MG63 (cell line): ENCODE measurements around the gene LYSET. TPM values are rescaled to one million over a fixed set of nuclear protein-coding genes. Genes with fewer than 3 reads are reported as not detected.
"Not testable (repeated sequence)": the region's sequence is repeated elsewhere in the genome, so short reads cannot be mapped to it uniquely, and the experiment has no call there.

Experiments
- DNase-seq: peaks from one replicate; pipeline ENCODE4 v3.0.0-alpha.2; 2020
- H3K27me3 ChIP-seq: fragments of 250-450 bp; sonication (Bioruptor Pico); 2 replicates; pipeline ENCODE4 v1.5.1; 2020; ENCODE audit warnings: mild to moderate bottlenecking, moderate library complexity
- H3K36me3 ChIP-seq: fragments of 250-450 bp; sonication (Bioruptor Pico); 2 replicates; pipeline ENCODE4 v1.5.1; 2020; ENCODE audit warnings: mild to moderate bottlenecking, moderate library complexity
- H3K4me3 ChIP-seq: fragments of 250-450 bp; sonication (Bioruptor Pico); 2 replicates; pipeline ENCODE4 v1.5.1; 2020; ENCODE audit warnings: mild to moderate bottlenecking, moderate library complexity
- H3K9me3 ChIP-seq: fragments of 250-450 bp; sonication (Bioruptor Pico); 2 replicates; pipeline ENCODE4 v1.5.1; 2020; ENCODE audit warnings: mild to moderate bottlenecking, moderate library complexity
- total RNA-seq: library from RNA; depleted of rRNA; stranded (reverse); fragments of >200 nt; shearing (Covaris generic); gene quantifications from 2 replicates; pipeline ENCODE4 v1.2.3, GENCODE V29; 2014; ENCODE audit warnings: low replicate concordance; rRNA removed

The LYSET gene
- 4.4 and 7.0 TPM in 2 replicates for total RNA-seq

- no peaks in the 10 kb centered on the region for H3K27me3 ChIP-seq
- DNase-seq: peak; percentile 82
- H3K9me3 ChIP-seq: no peaks in the 10 kb centered on the region
- H3K4me3 ChIP-seq: peak within 1 kb of the TSS; percentile 88
- peaks cover 8% of the 10 kb centered on the region for H3K36me3 ChIP-seq
Observed at GRCh38 chr14:93184391-93185348, at the start of gene LYSET, which contains the start of gene MOAP1. Gene LYSET, plus strand, starts transcription at chr14:93185317. Its CDS starts 89 bp downstream, at chr14:93185406. Gene MOAP1, minus strand, starts transcription at chr14:93184897. Its CDS starts 655 bp downstream, at chr14:93184242.

- no peaks in the 10 kb centered on the region for H3K9me3 ChIP-seq
- H3K36me3 ChIP-seq: no peaks in the 10 kb centered on the region
- no peaks in the 10 kb centered on the region for H3K27me3 ChIP-seq
- H3K4me3 ChIP-seq: no peak overlapping the region
- peak; percentile 58 for DNase-seq
Observed at GRCh38 chr14:93135399-93135798, 49.7 kb upstream of the LYSET start.

- Histone ChIP-seq H3K27me3 (no peaks in the 10 kb centered on the region), H3K36me3 (no peaks in the 10 kb centered on the region), H3K4me3 (no peak overlapping the region), H3K9me3 (no peaks in the 10 kb centered on the region)
- no peak for DNase-seq
Observed at GRCh38 chr14:93136009-93136408, 49.1 kb upstream of the LYSET start.

- not testable (repeated sequence) for H3K36me3 ChIP-seq, DNase-seq, H3K9me3 ChIP-seq, H3K27me3 ChIP-seq, H3K4me3 ChIP-seq
Observed at GRCh38 chr14:93136508-93136907, 48.6 kb upstream of the LYSET start.

GRCh38 chr14:93137864-93138263, 47.3 kb upstream of the LYSET start:
- no peak for DNase-seq

GRCh38 chr14:93142854-93143652, 42.1 kb upstream of the LYSET start:
- H3K36me3 ChIP-seq: no peaks in the 10 kb centered on the region
- H3K4me3 ChIP-seq: no peak overlapping the region
- H3K27me3 ChIP-seq: no peaks in the 10 kb centered on the region
- no peaks in the 10 kb centered on the region for H3K9me3 ChIP-seq
- DNase-seq: no peak

More at GRCh38 chr14:93137864-93138263, 47.3 kb upstream of the LYSET start:
- H3K36me3 ChIP-seq: no peaks in the 10 kb centered on the region
- H3K27me3 ChIP-seq: no peaks in the 10 kb centered on the region
- no peak overlapping the region for H3K4me3 ChIP-seq
- H3K9me3 ChIP-seq: no peaks in the 10 kb centered on the region

- no peaks in the 10 kb centered on the region for H3K27me3 ChIP-seq
- no peak overlapping the region for H3K4me3 ChIP-seq
- no peaks in the 10 kb centered on the region for H3K9me3 ChIP-seq
- DNase-seq: no peak
- H3K36me3 ChIP-seq: no peaks in the 10 kb centered on the region
Observed at GRCh38 chr14:93146119-93146518, 39.0 kb upstream of the LYSET start.

GRCh38 chr14:93148979-93149378, 36.1 kb upstream of the LYSET start:
- Histone ChIP-seq H3K36me3 (no peaks in the 10 kb centered on the region), H3K9me3 (no peaks in the 10 kb centered on the region), H3K27me3 (no peaks in the 10 kb centered on the region), H3K4me3 (no peak overlapping the region)
- no peak for DNase-seq

- no peaks in the 10 kb centered on the region for H3K27me3 ChIP-seq
- H3K4me3 ChIP-seq: no peak overlapping the region
- no peak for DNase-seq
- H3K36me3 ChIP-seq: no peaks in the 10 kb centered on the region
- no peaks in the 10 kb centered on the region for H3K9me3 ChIP-seq
Observed at GRCh38 chr14:93150227-93151208, 34.6 kb upstream of the LYSET start.

GRCh38 chr14:93153121-93153520, 32.0 kb upstream of the LYSET start:
- no peak overlapping the region for H3K4me3 ChIP-seq
- H3K27me3 ChIP-seq: no peaks in the 10 kb centered on the region
- no peak for DNase-seq
- no peaks in the 10 kb centered on the region for H3K9me3 ChIP-seq
- no peaks in the 10 kb centered on the region for H3K36me3 ChIP-seq

GRCh38 chr14:93155667-93156066, 29.4 kb upstream of the LYSET start:
- H3K27me3 ChIP-seq: no peaks in the 10 kb centered on the region
- no peak for DNase-seq
- no peaks in the 10 kb centered on the region for H3K9me3 ChIP-seq
- H3K36me3 ChIP-seq: no peaks in the 10 kb centered on the region
- no peak overlapping the region for H3K4me3 ChIP-seq

GRCh38 chr14:93156693-93157369, 28.3 kb upstream of the LYSET start:
- Histone ChIP-seq H3K4me3 (no peak overlapping the region), H3K9me3 (no peaks in the 10 kb centered on the region), H3K27me3 (no peaks in the 10 kb centered on the region), H3K36me3 (no peaks in the 10 kb centered on the region)
- DNase-seq: no peak

GRCh38 chr14:93158349-93158748, 26.8 kb upstream of the LYSET start:
- not testable (repeated sequence) for H3K27me3 ChIP-seq, H3K36me3 ChIP-seq, DNase-seq, H3K9me3 ChIP-seq, H3K4me3 ChIP-seq

- H3K27me3 ChIP-seq, DNase-seq, H3K9me3 ChIP-seq, H3K36me3 ChIP-seq, H3K4me3 ChIP-seq: not testable (repeated sequence)
Observed at GRCh38 chr14:93159625-93160352, 25.3 kb upstream of the LYSET start.

GRCh38 chr14:93160353-93160801, 24.7 kb upstream of the LYSET start:
- no peak for DNase-seq
- Histone ChIP-seq H3K36me3 (no peaks in the 10 kb centered on the region), H3K9me3 (no peaks in the 10 kb centered on the region), H3K4me3 (no peak overlapping the region), H3K27me3 (no peaks in the 10 kb centered on the region)
